Right forelimb (tissue), 1 donor: Measurements from ENCODE around the gene PHF21A.

Source experiments
- DNase-seq: peaks from one replicate; pipeline ENCODE4 v3.0.0-alpha.2; 2018

The PHF21A gene

GRCh38 chr11:45973601-45974000 lies 147.7 kb downstream of the PHF21A start:
- DNase-seq: no peak

- no peak for DNase-seq
Measured at GRCh38 chr11:45968901-45969300, 152.4 kb downstream of the PHF21A start.

DNA sequence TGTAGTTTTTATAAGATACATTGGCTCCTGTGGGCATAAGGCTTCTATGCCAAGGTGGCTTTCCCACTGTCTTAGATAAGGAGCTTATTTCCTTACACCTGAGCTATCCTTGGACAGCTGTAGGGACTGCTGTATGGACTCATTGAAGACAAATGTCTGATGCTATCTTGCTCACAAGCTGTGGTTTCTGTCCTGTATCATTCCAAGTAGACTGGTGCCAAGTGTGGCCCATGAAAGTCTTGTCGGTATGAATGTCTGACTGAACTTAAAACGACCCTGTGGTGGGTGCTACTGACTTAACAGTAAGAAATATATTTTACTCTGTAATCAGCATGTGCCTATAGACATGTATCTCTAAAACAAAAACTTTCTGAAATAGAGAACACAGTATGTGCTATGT lies 153.7 kb downstream of the PHF21A start:
- no peak for DNase-seq

DNA sequence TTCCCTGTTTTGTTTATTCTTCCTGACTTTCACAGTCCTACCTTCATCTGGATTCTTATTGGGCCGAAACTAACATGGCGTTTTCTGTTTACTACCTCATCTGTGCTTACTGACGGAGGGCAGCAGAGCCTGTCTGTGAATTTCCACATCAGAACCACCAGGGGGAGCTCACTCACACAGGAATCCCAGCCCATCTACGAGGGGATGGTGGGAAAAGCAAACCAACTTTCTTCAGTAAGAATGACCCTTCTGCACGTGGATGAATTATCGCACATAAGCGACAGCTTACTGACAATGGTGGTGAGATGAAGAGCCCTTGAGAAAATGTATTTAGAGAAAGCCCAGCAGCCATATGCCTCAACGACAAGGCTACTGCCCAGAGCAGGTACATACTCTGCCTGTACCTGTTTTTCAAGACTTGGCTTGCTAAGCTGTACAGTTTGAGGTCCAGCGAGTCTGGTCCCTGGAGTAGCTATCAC lies 156.3 kb downstream of the PHF21A start:
- DNase-seq: peak; percentile 68

GRCh38 chr11:45961751-45962240 lies 159.5 kb downstream of the PHF21A start:
- no peak for DNase-seq

DNA sequence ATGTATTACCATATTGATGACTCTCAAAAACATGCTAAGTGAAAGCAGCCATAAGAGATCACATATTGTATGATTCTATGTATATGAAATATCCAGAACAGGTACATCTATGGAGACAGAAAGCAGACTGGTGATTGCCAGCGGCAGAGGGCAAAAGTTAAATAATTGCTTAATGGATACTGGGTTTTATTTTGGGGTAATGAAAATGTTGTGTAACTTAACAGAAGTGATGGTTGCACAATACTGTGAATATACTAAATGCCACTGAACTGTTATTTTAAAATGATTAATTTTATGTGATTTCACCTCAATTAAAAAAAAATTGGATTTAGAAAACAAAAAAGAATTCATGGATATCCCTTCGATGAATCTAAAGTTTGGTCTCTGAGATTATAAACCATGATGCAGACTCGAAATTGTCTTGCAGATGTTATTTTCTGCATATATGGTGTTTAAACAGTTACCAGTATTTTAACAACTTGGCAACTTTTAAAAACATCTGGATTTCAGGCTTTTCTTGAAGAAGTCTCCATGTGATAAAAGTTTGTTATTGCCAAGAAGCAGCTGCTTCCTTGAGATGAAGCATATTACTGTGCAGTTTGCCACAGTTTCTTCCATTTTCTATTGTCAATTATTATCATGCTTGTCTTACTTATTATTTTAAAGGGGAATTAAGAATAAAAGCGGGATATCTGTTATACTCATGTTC lies 160.7 kb downstream of the PHF21A start:
- DNase-seq: no peak

DNA sequence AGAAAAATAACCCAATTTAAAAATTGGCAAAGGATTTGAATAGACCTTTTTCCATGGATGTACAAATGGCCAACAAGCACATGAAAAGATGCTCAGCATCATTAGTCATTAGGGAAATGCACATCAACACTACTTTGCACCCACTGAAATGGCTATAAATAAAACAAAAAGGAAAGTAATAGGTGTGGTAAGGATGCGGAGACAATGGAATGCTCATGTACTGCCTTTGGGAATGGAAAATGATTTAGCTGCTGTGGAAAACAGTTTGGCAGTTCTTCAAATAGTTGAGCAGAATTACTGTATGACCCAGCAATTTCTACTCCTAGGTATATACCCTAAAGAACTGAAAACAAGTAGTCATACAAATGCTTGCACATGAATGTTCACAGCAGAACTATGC lies 161.4 kb downstream of the PHF21A start:
- DNase-seq: no peak

GRCh38 chr11:45949992-45950407 lies 171.3 kb downstream of the PHF21A start:
- no peak for DNase-seq

- DNase-seq: no peak
Measured at GRCh38 chr11:45948356-45948755, 172.9 kb downstream of the PHF21A start.

DNA sequence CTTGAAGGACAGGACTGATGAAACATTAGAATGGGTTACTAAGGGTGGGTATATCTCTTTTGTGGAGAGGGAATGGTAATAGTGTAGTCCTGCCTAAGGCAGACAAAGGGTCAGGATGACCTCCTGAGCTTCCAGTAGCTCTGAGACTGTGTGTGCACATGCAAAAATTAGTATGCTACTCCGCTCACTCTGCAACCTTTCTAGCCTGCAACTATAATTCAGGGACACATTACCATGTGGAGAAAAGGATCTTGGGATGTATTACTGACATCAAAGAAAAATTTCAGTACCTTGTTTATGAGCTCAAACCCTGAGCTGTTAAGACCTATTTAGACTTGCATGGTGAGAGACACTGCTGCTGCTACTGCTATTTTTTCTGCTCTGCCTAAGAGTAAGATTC lies 173.4 kb downstream of the PHF21A start:
- no peak for DNase-seq

GRCh38 chr11:45945397-45945999 lies 175.8 kb downstream of the PHF21A start:
- no peak for DNase-seq

- no peak for DNase-seq
Measured at GRCh38 chr11:45942381-45942780, 178.9 kb downstream of the PHF21A start.

DNA sequence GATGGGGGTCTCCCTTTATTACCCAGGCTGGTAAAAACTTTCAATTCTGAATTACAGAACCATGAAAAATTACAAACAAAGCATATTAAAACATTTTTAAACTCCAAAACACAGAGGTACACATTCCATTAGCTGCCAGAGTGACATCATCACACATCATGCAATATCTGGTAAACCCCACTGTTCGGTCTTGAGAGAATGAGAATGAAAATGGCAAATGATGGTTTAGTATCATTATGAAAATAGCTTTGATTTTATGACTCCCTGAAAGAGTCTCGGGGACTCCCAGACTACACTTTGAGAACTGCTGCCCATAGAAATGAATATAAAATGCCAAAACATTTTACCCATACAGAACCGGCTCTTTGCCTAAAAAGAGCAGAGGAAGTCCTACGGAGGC lies 180.0 kb downstream of the PHF21A start:
- no peak for DNase-seq

GRCh38 chr11:45939836-45940235 lies 181.4 kb downstream of the PHF21A start:
- DNase-seq: no peak

GRCh38 chr11:45937916-45938315 lies 183.3 kb downstream of the PHF21A start:
- DNase-seq: no peak

DNA sequence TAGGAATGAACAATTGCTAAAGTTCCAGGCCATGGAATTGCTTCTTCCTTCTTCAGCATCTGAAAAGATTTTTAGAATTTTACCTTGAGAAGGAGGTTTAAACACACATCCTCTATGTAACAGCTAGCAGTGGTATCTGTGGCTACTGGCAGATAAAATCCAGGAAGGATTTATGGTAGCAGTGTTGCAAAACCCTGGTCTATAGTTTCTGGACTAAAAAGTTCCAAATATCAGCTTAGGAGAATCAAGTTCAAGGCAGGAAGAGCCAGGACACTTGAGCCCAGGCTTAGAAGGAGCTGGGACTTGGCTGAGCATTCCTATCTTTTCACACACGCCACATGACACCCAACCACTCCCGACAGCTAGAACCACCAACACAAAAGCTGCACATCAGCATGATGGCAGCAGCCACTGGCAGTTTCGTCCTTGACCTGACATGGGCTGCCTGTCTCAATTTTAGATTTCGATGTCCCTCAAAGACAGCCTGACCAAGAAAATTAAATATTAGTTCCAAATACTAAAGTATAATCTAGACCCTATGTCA lies 184.7 kb downstream of the PHF21A start:
- DNase-seq: no peak

- no peak for DNase-seq
Measured at GRCh38 chr11:45935349-45936064, 185.7 kb downstream of the PHF21A start.

- DNase-seq: no peak
Measured at GRCh38 chr11:45934580-45935318, 186.5 kb downstream of the PHF21A start.

DNA sequence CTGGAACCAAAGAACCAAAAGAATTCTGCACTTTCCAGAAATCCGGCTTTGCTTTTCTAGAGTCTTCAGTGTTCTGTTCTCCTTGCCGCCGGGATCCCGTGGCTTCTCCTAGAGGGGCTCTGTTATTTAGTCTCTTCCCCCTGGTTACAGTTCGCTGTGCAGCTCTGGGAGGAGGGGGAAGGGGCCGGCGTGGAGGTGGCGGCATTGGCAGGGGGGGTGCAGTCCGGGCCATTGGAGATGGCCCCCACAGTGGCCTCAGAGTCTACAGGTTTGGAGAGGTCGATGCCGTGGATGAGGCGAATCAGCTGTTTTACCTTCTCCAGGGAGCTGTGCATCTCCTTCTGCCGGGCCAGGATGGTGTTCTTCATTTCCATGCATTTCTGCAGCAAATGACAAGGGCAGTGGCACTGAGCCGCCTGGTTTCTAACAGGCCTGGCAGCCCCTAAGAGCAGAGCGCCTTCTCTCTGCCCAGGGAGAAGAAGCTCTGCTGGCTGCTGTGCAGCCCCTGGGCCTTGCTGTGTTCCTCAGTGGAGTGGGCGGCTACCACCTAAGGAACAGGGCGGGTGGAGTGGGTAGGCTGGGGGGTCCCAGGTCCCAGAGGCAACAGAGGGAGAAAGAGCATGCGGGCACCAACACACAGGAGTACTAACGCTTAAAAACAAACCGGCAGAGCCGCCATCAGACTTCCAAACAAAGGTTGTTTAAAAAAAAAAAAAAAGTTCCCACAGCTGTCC lies 187.2 kb downstream of the PHF21A start:
- no peak for DNase-seq

DNA sequence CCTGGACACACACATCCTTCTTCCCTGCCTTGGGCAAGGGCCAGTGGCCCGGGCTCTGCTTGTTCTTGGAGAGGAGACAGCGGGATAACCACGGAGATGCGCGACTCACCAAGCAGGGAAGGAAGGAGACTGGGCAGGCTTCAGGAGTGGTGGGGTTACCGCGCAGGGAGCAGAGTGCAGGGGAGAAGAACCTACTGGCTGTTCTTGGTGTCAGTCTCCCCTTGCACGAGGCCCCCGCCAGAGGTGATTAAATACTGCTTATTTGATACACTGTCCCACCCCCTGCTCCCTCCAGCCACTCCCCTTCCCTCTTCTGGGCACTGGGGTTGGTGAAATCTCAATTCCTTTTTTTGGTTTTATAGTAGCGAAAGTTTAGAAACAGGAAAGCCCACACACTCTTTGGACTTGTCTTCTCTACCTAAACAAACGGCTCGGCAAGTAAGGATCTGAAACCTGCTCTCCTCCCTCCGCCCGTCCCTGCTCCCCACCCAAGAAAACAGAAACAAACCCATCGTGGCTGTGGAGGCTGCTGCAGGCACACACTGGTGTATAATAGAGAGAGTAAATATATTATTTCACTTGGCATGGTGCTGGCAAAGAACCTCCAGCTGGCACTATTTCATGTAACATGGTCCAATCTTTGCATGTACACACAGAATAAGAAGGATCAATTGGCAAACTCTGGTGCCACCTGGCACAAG lies 188.0 kb downstream of the PHF21A start:
- no peak for DNase-seq

DNA sequence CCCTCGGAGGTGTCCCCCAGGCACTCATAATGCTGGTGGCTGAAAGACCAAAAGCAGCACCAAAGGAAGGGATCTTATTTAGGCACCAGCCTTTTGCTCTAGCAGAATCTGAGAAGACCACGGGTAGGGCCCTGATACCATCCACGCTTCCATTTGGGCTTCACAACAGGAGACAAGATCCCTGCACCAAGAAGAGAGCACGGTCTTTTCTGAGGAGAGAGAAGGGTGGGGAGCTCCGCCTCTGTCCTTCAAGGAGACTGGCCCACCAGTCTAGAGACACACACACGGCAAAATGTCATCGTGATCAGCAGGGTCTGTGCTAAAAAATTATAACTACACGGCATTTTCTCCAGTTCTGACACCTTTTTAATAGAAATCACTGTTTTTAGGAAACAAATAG lies 189.0 kb downstream of the PHF21A start:
- DNase-seq: no peak
